DMS153 treated with DMSO at 0.1 percent for 48 hours (cell line): ENCODE results near the gene CDRT4.

Experiments used
- DNase-seq: peaks from one replicate; lab custom pipeline; 2025; ENCODE audit not compliant: unreplicated experiment; lab: John Stamatoyannopoulos, UW

The CDRT4 gene

GRCh38 chr17:15492791-15493692 is 25.6 kb upstream of the CDRT4 start:
- DNase-seq = no peak

GRCh38 chr17:15492186-15492585 is 24.8 kb upstream of the CDRT4 start:
- DNase-seq = no peak

DNA sequence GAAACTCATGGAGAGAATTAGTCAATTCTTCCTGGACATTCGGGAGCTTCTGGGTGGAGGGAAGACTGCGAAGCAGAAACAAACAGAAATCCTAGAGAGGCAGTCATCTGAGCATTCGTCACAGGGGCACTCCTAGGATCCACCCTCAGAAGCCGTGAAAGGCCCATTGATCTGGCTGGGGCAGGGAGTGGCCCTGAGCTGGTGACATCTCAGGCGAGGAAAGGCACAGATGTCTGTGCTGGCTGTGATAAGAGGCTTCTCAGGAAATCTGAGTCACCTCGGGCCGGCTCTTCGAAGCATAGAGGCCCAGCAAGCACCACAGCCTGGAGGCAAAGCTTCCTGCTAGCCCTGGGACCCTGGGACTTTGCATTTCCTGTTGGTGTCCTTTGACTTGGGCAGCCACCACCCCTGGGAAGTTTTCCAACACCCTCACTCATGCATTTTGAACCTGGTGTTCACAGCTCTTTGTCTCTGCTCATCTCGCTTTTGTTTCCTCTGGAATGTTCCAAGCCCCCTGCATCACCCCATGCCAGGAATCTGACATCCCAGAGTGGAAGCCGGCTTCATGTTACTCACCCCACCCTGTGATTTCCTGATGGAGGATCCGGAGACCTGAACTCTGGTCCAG is 23.3 kb upstream of the CDRT4 start:
- DNase-seq = no peak

- DNase-seq = no peak
Measured at GRCh38 chr17:15488557-15488956, 21.1 kb upstream of the CDRT4 start.

DNA sequence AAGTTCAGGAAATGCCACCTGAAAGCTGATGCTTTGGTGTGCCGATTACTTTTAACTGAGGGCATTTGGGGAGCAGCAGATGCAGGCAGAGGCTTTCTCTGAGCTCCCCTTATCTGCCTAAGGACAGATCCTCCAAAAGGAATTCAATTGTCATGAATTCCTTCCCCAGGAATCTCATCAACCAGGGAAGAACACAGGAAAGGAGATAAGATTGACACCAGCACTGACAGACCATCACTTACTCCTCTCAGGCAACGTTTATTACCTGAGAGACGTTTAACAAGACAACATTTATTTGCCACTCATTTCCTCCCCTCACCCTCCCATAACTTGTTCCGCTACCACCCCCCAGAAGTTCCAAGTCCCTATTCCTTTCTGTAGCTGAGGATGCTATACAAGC is 17.6 kb upstream of the CDRT4 start:
- no peak for DNase-seq

- DNase-seq = no peak
Measured at GRCh38 chr17:15483431-15483830, 16.0 kb upstream of the CDRT4 start.

DNA sequence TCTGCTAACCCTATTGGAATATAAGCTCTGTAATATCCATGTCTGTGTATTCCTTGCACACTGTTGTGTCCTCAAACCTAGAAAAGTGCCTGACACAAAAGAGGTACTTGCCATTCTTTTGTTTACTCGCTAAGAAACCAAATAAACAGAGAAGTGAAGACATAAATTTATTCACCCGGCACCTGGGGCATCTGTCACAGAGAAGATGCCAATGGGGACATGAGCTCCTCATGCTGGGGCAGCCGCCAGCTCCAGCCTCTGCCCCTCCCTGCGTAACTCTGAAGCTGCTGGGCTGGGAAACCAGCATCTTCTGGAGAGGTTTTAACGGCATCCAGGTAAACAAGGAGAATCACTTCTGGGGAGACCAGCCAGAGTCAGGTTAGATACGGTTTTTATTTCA is 15.1 kb upstream of the CDRT4 start:
- DNase-seq = no peak

GRCh38 chr17:15481481-15481880 is 14.1 kb upstream of the CDRT4 start:
- no peak for DNase-seq

- DNase-seq = no peak
Measured at GRCh38 chr17:15480204-15480603, 12.8 kb upstream of the CDRT4 start.

- DNase-seq = no peak
Measured at GRCh38 chr17:15479703-15480102, 12.3 kb upstream of the CDRT4 start.

GRCh38 chr17:15478845-15479244 is 11.4 kb upstream of the CDRT4 start:
- no peak for DNase-seq

DNA sequence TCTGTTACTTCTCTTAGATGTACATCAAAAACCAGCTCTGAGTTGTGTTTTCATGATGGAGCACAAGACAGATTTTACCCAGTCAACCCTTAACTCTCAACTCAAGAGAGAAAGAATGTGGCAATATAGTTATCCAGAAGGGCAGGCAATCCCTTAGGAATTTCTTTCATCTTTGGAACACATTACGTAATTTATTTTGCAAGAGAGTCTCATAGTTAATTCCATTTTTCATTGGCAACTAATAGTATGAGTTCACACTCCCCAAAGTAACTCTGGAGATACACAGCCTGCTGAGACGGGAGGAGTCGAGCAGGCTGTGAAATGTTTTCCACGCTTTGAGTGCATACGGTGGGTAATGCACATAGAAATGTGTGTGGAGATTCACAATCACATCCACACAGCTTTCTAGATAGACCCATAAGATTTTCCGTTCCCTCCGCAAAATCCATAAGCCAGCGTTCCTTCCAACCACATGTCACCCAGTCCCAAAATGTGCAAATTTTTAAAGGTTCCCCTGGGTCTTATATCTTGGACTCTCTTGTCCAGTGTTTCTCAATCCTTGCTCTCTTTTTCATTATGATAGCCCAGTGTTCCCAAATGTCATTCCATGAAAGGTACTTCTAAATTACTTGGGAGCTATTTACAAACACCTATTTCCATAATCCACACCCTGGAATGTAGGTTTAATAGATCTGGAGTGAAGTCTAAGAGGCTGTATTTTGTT is 8.4 kb upstream of the CDRT4 start:
- no peak for DNase-seq

DNA sequence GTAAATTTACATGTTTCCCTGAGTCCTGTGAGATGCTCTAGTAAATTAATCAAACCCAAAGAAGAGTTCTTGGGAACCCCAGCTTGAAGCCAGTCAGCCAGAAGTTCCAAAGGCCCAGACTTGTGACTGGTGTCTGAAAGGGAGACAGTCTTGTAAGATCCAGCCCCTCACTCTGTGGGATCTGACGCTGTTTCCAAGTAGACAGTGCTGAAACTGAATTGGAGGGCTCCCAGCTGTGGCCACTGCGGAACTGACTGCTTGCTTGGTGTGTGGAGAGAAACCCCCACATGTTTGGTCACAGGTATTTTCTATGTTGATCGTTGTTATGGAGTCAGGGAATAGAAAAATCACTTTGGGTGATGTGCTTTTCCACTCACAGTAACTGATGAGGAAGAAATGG is 5.5 kb upstream of the CDRT4 start:
- no peak for DNase-seq

DNA sequence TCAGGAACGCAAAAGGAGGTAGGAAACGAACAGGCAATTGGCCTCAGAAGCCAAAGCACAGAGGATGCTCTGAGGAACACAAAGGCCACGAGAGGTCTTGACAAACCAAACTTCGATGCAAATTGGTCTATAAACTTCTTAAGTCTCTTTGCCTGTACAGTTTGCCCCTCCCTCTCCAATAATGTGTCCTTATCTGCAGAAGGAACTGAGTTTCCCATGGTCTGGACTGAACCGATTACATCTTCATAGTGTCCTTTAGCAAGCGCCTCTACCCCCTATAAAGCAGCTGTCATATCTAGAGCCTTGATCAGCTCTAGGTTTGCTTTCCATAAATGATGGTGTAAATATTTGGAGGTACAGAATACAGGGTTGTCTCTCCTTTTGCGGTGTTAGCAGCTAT is 3.1 kb upstream of the CDRT4 start:
- no peak for DNase-seq

- no peak for DNase-seq
Measured at GRCh38 chr17:15469260-15469659, 1.8 kb upstream of the CDRT4 start.

- no peak for DNase-seq
Measured at GRCh38 chr17:15468126-15468525, 705 bp upstream of the CDRT4 start.

GRCh38 chr17:15466131-15466530 is 1.3 kb downstream of the CDRT4 start:
- DNase-seq = no peak

DNA sequence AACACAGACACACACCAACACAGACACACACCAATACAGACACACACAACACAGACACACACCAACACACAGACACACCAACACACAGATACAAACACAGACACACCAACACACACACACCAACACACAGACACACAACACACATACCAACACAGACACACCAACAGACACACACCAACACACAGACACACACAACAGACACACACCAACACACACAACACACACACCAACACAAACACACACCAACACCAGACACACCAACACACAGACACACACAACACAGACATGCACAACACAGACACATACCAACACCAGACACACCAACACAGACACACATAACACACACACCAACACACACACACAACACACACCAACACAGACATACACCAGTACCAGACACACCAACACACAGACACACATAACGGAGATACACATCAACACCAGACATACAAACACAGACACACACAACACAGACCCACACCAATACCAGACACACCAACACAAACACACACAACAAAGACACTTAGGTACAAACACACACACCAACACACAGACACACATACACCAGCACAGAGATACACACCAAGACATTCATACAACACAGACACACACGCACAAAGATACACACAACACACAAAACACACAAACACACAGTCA is 2.2 kb downstream of the CDRT4 start:
- DNase-seq = no peak

- no peak for DNase-seq
Measured at GRCh38 chr17:15464231-15464985, 3.0 kb downstream of the CDRT4 start.

GRCh38 chr17:15462976-15463772 is 4.2 kb downstream of the CDRT4 start:
- no peak for DNase-seq
